Cardiac fibroblast (primary cell): ENCODE measurements around the gene TCEAL9.

ENCODE experiments used
- DNase-seq, 2 donors: peaks; one replicate each; pipeline versions ENCODE4 v3.0.0 to v3.0.0-alpha.2; 2010; ENCODE audit warnings: low read depth in 2 of 2
- H3K4me3 ChIP-seq, 2 donors: replicated peaks in 1 of 2; 1 replicate in 1 of 2; 2 replicates in 1 of 2; pipeline ENCODE4 v1.5.1; 2011; ENCODE audit warnings: low read depth in 2 of 2, low read length in 2 of 2, mild to moderate bottlenecking in 2 of 2, moderate library complexity in 1 of 2
- CTCF ChIP-seq: IDR thresholded peaks from one replicate; pipeline ENCODE4 v1.5.1; 2011; ENCODE audit warnings: low read depth, mild to moderate bottlenecking, low read length, inconsistent platforms

The TCEAL9 gene

GRCh38 chrX:103398421-103398864, 42.1 kb downstream of the TCEAL9 start:
- no peak for TF ChIP-seq CTCF
- no peak overlapping the region for H3K4me3 ChIP-seq
- DNase-seq, result peak; percentile 84 to 91

GRCh38 chrX:103399744-103400143, 43.4 kb downstream of the TCEAL9 start:
- peak in 1 of 2 donors; percentile 65 for DNase-seq
- H3K4me3 ChIP-seq, result no peak overlapping the region
- TF ChIP-seq CTCF, result no peak

GRCh38 chrX:103400931-103401330, 44.6 kb downstream of the TCEAL9 start:
- no peak for DNase-seq
- no peak overlapping the region for H3K4me3 ChIP-seq
- TF ChIP-seq CTCF, result no peak

GRCh38 chrX:103404231-103405008, 48.1 kb downstream of the TCEAL9 start:
- TF ChIP-seq CTCF, result no peak
- peak overlapping the region; percentile 48 to 63 for H3K4me3 ChIP-seq
- peak; percentile 93 to 95 for DNase-seq

- TF ChIP-seq CTCF, result no peak
- no peak for DNase-seq
- H3K4me3 ChIP-seq, result peak overlapping the region; percentile 48 to 63
Measured at GRCh38 chrX:103405009-103405333, 48.7 kb downstream of the TCEAL9 start.

- H3K4me3 ChIP-seq, result no peak overlapping the region
- no peak for TF ChIP-seq CTCF
- no peak for DNase-seq
Measured at GRCh38 chrX:103406256-103406655, 50.0 kb downstream of the TCEAL9 start.

GRCh38 chrX:103407776-103408175, 51.5 kb downstream of the TCEAL9 start:
- no peak overlapping the region for H3K4me3 ChIP-seq
- no peak for DNase-seq
- TF ChIP-seq CTCF, result no peak
